HG03135 (cell line): ENCODE measurements around the gene GTF2H1.
"Not testable (repeated sequence)": the region's sequence is repeated elsewhere in the genome, so short reads cannot be mapped to it uniquely, and the experiment has no call there.

Experiments
- ATAC-seq: cut with Tn5 transposase; IDR thresholded peaks from one replicate; pipeline ENCODE4 v1.9.1; 2021; ENCODE audit warnings: mild to moderate bottlenecking, moderate library complexity; ENCODE audit not compliant: unreplicated experiment

GTF2H1 gene

GRCh38 chr11:18372201-18372600 is 49.8 kb downstream of the GTF2H1 start:
- no peak for ATAC-seq

- no peak for ATAC-seq
These were observed 52.6 kb downstream of the GTF2H1 start for GRCh38 chr11:18374956-18375355.

- ATAC-seq, result no peak
These were observed 53.6 kb downstream of the GTF2H1 start for GRCh38 chr11:18375941-18376340.

- no peak for ATAC-seq
These were observed 56.8 kb downstream of the GTF2H1 start for GRCh38 chr11:18379201-18379600.

DNA sequence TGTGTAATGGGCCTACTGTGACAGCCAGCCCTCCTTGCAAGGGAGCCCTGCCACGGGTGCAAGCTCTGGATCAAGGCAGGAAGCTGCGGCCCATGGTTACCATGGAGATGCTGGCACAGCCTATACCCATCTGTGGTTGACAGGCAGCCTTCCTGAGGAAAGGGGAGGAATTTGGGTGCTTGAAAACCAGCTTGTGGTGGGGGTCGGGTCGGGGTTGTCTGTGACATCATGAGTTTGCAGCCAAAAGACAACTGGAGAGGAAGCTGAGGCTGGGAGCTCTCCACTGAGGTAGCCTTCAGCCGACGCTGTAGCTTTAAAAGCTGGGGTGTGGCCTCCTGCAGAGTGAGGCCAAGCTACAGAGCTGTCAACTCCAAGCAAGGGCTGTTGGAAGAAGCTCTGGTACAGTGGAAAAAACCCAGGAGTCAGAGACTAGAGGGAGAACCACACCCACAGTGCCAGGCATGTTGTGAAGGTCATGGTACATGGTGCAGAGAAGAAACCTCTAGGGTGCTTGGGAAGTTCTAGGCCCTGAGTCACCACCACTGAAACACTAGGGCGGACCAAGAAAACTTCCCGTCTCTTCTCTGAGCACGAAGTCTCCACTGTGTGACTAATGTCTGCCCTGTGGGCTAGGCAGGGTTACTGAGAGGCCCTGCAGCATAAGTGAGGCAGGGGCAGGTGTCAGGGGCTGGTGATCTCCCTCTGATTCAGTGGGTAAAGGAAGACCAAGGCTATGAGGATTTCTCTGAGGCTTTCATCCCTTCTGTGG is 61.2 kb downstream of the GTF2H1 start:
- ATAC-seq, result peak; percentile 77

- ATAC-seq, result peak; percentile 64
These were observed 61.8 kb downstream of the GTF2H1 start for GRCh38 chr11:18384157-18384641.

- no peak for ATAC-seq
These were observed 67.7 kb downstream of the GTF2H1 start for GRCh38 chr11:18390088-18390487.

- ATAC-seq, result no peak
These were observed 70.3 kb downstream of the GTF2H1 start for GRCh38 chr11:18392434-18393321.

DNA sequence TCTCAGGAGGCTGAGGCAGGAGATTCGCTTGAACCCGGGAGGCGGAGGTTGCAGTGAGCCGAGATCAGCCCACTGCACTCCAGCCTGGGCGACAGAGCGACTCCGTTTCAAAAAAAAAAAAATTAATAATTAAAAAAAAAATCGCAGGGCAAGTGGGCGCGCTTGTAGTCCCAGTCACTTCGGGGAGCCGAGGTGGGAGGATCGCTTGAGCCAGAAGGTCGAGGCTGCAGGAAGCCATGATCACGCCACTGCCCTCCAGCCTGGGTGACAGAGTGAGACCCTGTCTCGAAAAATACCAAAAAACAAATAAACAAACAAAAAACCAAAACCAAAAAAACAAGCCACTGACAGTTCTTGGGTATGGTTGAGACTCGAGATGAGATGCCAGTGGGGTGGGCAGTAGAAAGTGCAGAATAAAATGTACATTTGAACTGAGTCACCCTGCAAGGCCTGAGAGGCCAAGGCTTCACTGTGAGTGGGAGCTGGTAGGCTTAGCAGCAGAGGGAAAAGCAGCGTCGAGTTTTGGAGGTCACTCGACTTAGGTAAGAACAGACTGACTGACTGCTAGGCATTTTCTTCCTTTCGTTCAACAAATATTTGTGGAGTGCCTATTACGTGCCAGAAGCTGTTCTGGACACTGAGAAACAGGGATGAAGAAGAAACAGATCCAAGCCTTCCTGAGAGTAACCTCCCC is 71.4 kb downstream of the GTF2H1 start:
- ATAC-seq, result no peak

- ATAC-seq, result peak; percentile 75
These were observed 72.0 kb downstream of the GTF2H1 start, which contains the start of gene LDHA for GRCh38 chr11:18394275-18394927. Gene LDHA (plus strand): TSS chr11:18394563. CDS start chr11:18396843, 2,280 bp downstream.

- no peak for ATAC-seq
These were observed 72.8 kb downstream of the GTF2H1 start for GRCh38 chr11:18394928-18395734.

GRCh38 chr11:18395735-18396504 is 73.6 kb downstream of the GTF2H1 start:
- peak; percentile 62 for ATAC-seq

DNA sequence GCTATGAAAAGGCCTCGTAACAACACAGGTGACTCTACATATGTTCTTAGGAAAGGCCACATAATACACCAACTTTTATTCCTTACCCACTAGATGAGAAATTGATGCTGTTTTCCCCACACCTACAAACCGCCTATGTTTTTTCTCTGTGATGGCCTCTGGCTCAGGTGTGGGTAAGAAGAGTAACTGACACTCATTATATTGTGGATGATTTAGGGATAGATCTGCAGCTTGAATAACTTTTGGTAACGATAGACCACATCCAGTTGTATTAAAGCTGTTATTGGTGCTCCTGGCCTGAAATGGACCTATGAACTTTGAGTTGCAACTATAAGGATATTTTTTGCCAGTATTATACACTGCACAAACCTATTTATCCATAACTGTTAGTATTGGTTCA is 75.6 kb downstream of the GTF2H1 start:
- no peak for ATAC-seq

- ATAC-seq, result not testable (repeated sequence)
These were observed 78.7 kb downstream of the GTF2H1 start for GRCh38 chr11:18401077-18401476.

- no peak for ATAC-seq
These were observed 81.7 kb downstream of the GTF2H1 start for GRCh38 chr11:18404062-18404461.

DNA sequence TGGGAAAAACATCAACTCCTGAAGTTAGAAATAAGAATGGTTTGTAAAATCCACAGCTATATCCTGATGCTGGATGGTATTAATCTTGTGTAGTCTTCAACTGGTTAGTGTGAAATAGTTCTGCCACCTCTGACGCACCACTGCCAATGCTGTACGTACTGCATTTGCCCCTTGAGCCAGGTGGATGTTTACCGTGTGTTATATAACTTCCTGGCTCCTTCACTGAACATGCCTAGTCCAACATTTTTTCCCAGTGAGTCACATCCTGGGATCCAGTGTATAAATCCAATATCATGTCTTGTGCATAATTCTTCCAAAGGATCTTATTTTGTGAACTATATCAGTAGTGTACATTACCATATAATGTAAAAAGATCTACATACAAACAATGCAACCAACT is 85.0 kb downstream of the GTF2H1 start:
- ATAC-seq, result not testable (repeated sequence)

GRCh38 chr11:18408558-18409291 is 86.4 kb downstream of the GTF2H1 start:
- no peak for ATAC-seq

DNA sequence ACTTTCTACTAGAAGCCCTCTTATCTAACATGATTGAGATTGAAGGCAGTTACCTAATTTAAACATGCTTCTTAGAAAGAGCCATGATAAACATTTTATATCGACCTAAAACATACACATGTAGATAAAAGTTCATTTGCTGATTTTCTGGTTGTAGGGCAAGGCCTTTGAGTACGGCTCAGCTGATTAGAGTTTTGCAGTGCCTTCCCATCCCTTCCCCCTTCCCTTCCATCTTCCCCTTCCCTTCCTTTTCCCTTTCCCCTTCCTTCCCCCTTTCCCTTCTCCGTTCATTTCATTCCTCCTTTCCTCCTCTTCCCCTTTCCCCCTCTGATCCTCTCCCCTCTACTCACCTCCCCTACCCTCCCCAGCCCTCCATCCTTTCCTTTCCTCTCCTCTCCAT is 94.1 kb downstream of the GTF2H1 start:
- no peak for ATAC-seq
